HG03280 (cell line): Measurements from ENCODE around the gene OR2F1.
"Not testable (repeated sequence)": the region's sequence is repeated elsewhere in the genome, so short reads cannot be mapped to it uniquely, and the experiment has no call there.

Experiments
- ATAC-seq: cut with Tn5 transposase; IDR thresholded peaks from one replicate; pipeline ENCODE4 v1.9.1; 2021; ENCODE audit warnings: mild to moderate bottlenecking, moderate library complexity; ENCODE audit not compliant: unreplicated experiment

The OR2F1 gene

GRCh38 chr7:144006029-144006691, 51.5 kb downstream of the OR2F1 start:
- no peak for ATAC-seq

GRCh38 chr7:144006692-144007042, 52.0 kb downstream of the OR2F1 start:
- no peak for ATAC-seq

GRCh38 chr7:144009361-144009760, 54.7 kb downstream of the OR2F1 start:
- no peak for ATAC-seq

- ATAC-seq: not testable (repeated sequence)
Measured at GRCh38 chr7:144010061-144010460, 55.4 kb downstream of the OR2F1 start.

- ATAC-seq: not testable (repeated sequence)
Measured at GRCh38 chr7:144010821-144011220, 56.2 kb downstream of the OR2F1 start.

GRCh38 chr7:144011458-144012230, 57.0 kb downstream of the OR2F1 start:
- no peak for ATAC-seq
